Naive thymus-derived CD4-positive, alpha-beta T cell (primary cell): ENCODE results near the gene LCE3E. TPM values are rescaled to one million over a fixed set of nuclear protein-coding genes. Genes with fewer than 3 reads are reported as not detected.
"Not testable (repeated sequence)": the region's sequence is repeated elsewhere in the genome, so short reads cannot be mapped to it uniquely, and the experiment has no call there.

ENCODE experiments used
- ATAC-seq: fragments of 150-1000 bp; cut with Tn5 transposase; 2 replicates; pipeline ENCODE4 v1.10.0; 2021; ENCODE audit warnings: mild to moderate bottlenecking, moderate library complexity
- CTCF ChIA-PET: fragments of 350-600 bp; sonication (Branson Sonifier 250); formaldehyde crosslinking; loops from one replicate; lab custom pipeline; 2021; ENCODE audit warnings: antibody characterized with exemption; lab: Charles Lee
- POLR2A ChIA-PET: fragments of 350-600 bp; sonication (Branson Sonifier 250); formaldehyde crosslinking; loops from one replicate; lab custom pipeline; 2021; ENCODE audit warnings: antibody characterized with exemption, inconsistent platforms; lab: Charles Lee
- DNase-seq, 9 donors: peaks; one replicate each; pipeline versions ENCODE4 v3.0.0 to v3.0.0-alpha.2; 2020 to 2022; ENCODE audit warnings: mixed read lengths in 1 of 9
- H3K27ac ChIP-seq: one replicate; pipeline ENCODE4 v1.7.0; 2013; ENCODE audit warnings: mild to moderate bottlenecking, low read depth, low read length, moderate library complexity
- H3K27me3 ChIP-seq, 2 donors: one replicate each; pipeline ENCODE4 v1.7.0; 2013; ENCODE audit warnings: low read length in 2 of 2, mild to moderate bottlenecking in 2 of 2, moderate library complexity in 2 of 2; ENCODE audit not compliant: control insufficient read depth in 2 of 2, insufficient read depth in 2 of 2
- H3K36me3 ChIP-seq, 3 experiments: 1 replicate in 2 of 3; 2 replicates in 1 of 3; pipeline ENCODE4 v1.7.0; 2013; ENCODE audit warnings: low read length in 3 of 3, mild to moderate bottlenecking in 3 of 3, moderate library complexity in 1 of 3; ENCODE audit not compliant: insufficient read depth in 3 of 3, control insufficient read depth in 2 of 3
- H3K4me1 ChIP-seq, 2 donors: one replicate each; pipeline ENCODE4 v1.7.0; 2013; ENCODE audit warnings: low read length in 2 of 2, mild to moderate bottlenecking in 2 of 2, moderate library complexity in 1 of 2; ENCODE audit not compliant: control insufficient read depth in 2 of 2, insufficient read depth in 2 of 2
- H3K4me3 ChIP-seq: 2 replicates; pipeline ENCODE4 v1.7.0; 2013; ENCODE audit warnings: mild to moderate bottlenecking, low read length
- H3K9me3 ChIP-seq, 3 experiments: 1 replicate in 2 of 3; 2 replicates in 1 of 3; pipeline ENCODE4 v1.7.0; 2013; ENCODE audit warnings: low read length in 3 of 3; ENCODE audit not compliant: control insufficient read depth in 2 of 3
- H3K27ac Mint-ChIP-seq, 9 donors: one replicate each; pipeline ENCODE4 v1.8.0; 2020 to 2022; ENCODE audit warnings: mixed read lengths in 9 of 9, mild to moderate bottlenecking in 8 of 9, moderate library complexity in 5 of 9, inconsistent platforms in 2 of 9
- H3K27me3 Mint-ChIP-seq, 5 donors: one replicate each; pipeline ENCODE4 v1.8.0; 2021 to 2022; ENCODE audit warnings: mixed read lengths in 5 of 5, mild to moderate bottlenecking in 1 of 5
- H3K36me3 Mint-ChIP-seq, 5 donors: one replicate each; pipeline ENCODE4 v1.8.0; 2020 to 2022; ENCODE audit warnings: mixed read lengths in 5 of 5, mild to moderate bottlenecking in 3 of 5, inconsistent platforms in 1 of 5
- H3K4me1 Mint-ChIP-seq, 7 donors: one replicate each; pipeline ENCODE4 v1.8.0; 2020 to 2022; ENCODE audit warnings: mixed read lengths in 7 of 7, mild to moderate bottlenecking in 3 of 7, inconsistent platforms in 1 of 7
- H3K4me3 Mint-ChIP-seq, 10 donors: one replicate each; pipeline ENCODE4 v1.8.0; 2020 to 2022; ENCODE audit warnings: mild to moderate bottlenecking in 10 of 10, mixed read lengths in 10 of 10, moderate library complexity in 6 of 10, inconsistent platforms in 2 of 10
- H3K9me3 Mint-ChIP-seq, 11 donors: one replicate each; pipeline ENCODE4 v1.8.0; 2020 to 2022; ENCODE audit warnings: mixed read lengths in 11 of 11, mild to moderate bottlenecking in 4 of 11, inconsistent platforms in 1 of 11, moderate library complexity in 1 of 11
- intact Hi-C, 2 donors: fragments of 100-400 bp; cut with micrococcal nuclease; formaldehyde crosslinking; loops; one replicate each; pipeline ENCODE4 v1.15.1; 2023
- polyA plus RNA-seq, 2 donors: library from polyadenylated mRNA; unstranded; fragments of 300-500 nt; fragmentation: Illumina TruSeq; gene quantifications; one replicate each; pipeline ENCODE4 v1.2.3, GENCODE V29; 2021
- total RNA-seq, 6 experiments: library from RNA in 5 of 6; stranded (reverse) in 5 of 6; gene quantifications; 1 replicate in 5 of 6; 2 replicates in 1 of 6; pipeline ENCODE4 v1.2.3 and lab custom pipeline; 2021 to 2026

Gene LCE3E
- total and polyA plus RNA-seq, 7 experiments from 2014 or later: not detected

- H3K4me1 Mint-ChIP-seq, ATAC-seq, CTCF ChIA-PET, H3K9me3 Mint-ChIP-seq, H3K27ac ChIP-seq, H3K4me3 ChIP-seq, DNase-seq, H3K27me3 ChIP-seq, intact Hi-C loops, H3K4me1 ChIP-seq, H3K4me3 Mint-ChIP-seq, H3K36me3 Mint-ChIP-seq, POLR2A ChIA-PET, H3K36me3 ChIP-seq, H3K27ac Mint-ChIP-seq, H3K9me3 ChIP-seq: not testable (repeated sequence)
- peaks cover 7 to 40% (median 21%) of the 10 kb centered on the region in 5 donors for H3K27me3 Mint-ChIP-seq
Observed at GRCh38 chr1:152579526-152579925, 12.9 kb upstream of the LCE3E start.

GRCh38 chr1:152577168-152577567 lies 10.6 kb upstream of the LCE3E start:
- Histone ChIP-seq H3K36me3 (no peaks in the 10 kb centered on the region), H3K27ac (no peak overlapping the region), H3K27me3 (peaks cover 0 to 3% of the 10 kb centered on the region in 2 donors), H3K4me3 (no peak overlapping the region), H3K4me1 (no peaks in the 10 kb centered on the region), H3K9me3 (no peaks in the 10 kb centered on the region)
- Mint-ChIP-seq H3K36me3 (no peaks in the 10 kb centered on the region), H3K27ac (no peak overlapping the region), H3K4me1 (peaks cover 0 to 5% (median 0%) of the 10 kb centered on the region in 7 donors), H3K9me3 (peaks cover 0 to 4% (median 0%) of the 10 kb centered on the region in 11 donors), H3K4me3 (no peak overlapping the region), H3K27me3 (peaks cover 11 to 47% (median 39%) of the 10 kb centered on the region in 5 donors)
- ATAC-seq: no peak
- ChIA-PET POLR2A (no interaction called here), CTCF (no interaction called here)
- intact Hi-C loops: no loop called here
- no peak for DNase-seq

- H3K27me3 Mint-ChIP-seq: peaks cover 3 to 23% (median 13%) of the 10 kb centered on the region in 5 donors
- H3K9me3 Mint-ChIP-seq: peaks cover 0 to 25% (median 7%) of the 10 kb centered on the region in 11 donors
- no peak for ATAC-seq
- Histone ChIP-seq H3K27ac (no peak overlapping the region), H3K27me3 (no peaks in the 10 kb centered on the region), H3K36me3 (no peaks in the 10 kb centered on the region), H3K4me1 (no peaks in the 10 kb centered on the region), H3K9me3 (peaks cover 0 to 6% (median 0%) of the 10 kb centered on the region in 3 experiments), H3K4me3 (no peak overlapping the region)
- ChIA-PET CTCF (no interaction called here), POLR2A (no interaction called here)
- DNase-seq: no peak
- H3K27ac Mint-ChIP-seq: no peak overlapping the region
- intact Hi-C loops: no loop called here
- no peaks in the 10 kb centered on the region for H3K4me1 Mint-ChIP-seq
- H3K4me3 Mint-ChIP-seq: no peak overlapping the region
- H3K36me3 Mint-ChIP-seq: no peaks in the 10 kb centered on the region
Observed at GRCh38 chr1:152565535-152566215, 905 bp downstream of the LCE3E start.

- Histone ChIP-seq H3K4me1 (no peaks in the 10 kb centered on the region), H3K36me3 (no peaks in the 10 kb centered on the region), H3K27ac (no peak overlapping the region), H3K4me3 (no peak overlapping the region), H3K9me3 (peaks cover 0 to 5% (median 0%) of the 10 kb centered on the region in 3 experiments), H3K27me3 (no peaks in the 10 kb centered on the region)
- H3K9me3 Mint-ChIP-seq: peaks cover 0 to 22% (median 7%) of the 10 kb centered on the region in 11 donors
- intact Hi-C loops: no loop called here
- peaks cover 3 to 23% (median 10%) of the 10 kb centered on the region in 5 donors for H3K27me3 Mint-ChIP-seq
- no peak overlapping the region for H3K4me3 Mint-ChIP-seq
- H3K36me3 Mint-ChIP-seq: no peaks in the 10 kb centered on the region
- H3K27ac Mint-ChIP-seq: no peak overlapping the region
- ChIA-PET CTCF (no interaction called here), POLR2A (no interaction called here)
- no peaks in the 10 kb centered on the region for H3K4me1 Mint-ChIP-seq
- no peak for DNase-seq
- ATAC-seq: no peak
Observed at GRCh38 chr1:152565115-152565514, 1.5 kb downstream of the LCE3E start.

GRCh38 chr1:152548358-152548757 lies 18.2 kb downstream of the LCE3E start:
- H3K4me1 ChIP-seq, ATAC-seq, CTCF ChIA-PET, POLR2A ChIA-PET, H3K36me3 ChIP-seq, H3K4me3 ChIP-seq, H3K27ac ChIP-seq, H3K27ac Mint-ChIP-seq, DNase-seq, H3K9me3 ChIP-seq, H3K4me3 Mint-ChIP-seq, H3K4me1 Mint-ChIP-seq, H3K36me3 Mint-ChIP-seq, H3K27me3 ChIP-seq, intact Hi-C loops: not testable (repeated sequence)
- Mint-ChIP-seq H3K27me3 (peaks cover 3 to 26% (median 19%) of the 10 kb centered on the region in 5 donors), H3K9me3 (peaks cover 0 to 13% (median 3%) of the 10 kb centered on the region in 11 donors)

- Mint-ChIP-seq H3K9me3 (peaks cover 0 to 7% (median 2%) of the 10 kb centered on the region in 11 donors), H3K27ac (no peak overlapping the region), H3K4me3 (no peak overlapping the region), H3K27me3 (peaks cover 0 to 34% (median 17%) of the 10 kb centered on the region in 5 donors), H3K4me1 (no peaks in the 10 kb centered on the region), H3K36me3 (no peaks in the 10 kb centered on the region)
- Histone ChIP-seq H3K27me3 (no peaks in the 10 kb centered on the region), H3K4me3 (no peak overlapping the region), H3K9me3 (no peaks in the 10 kb centered on the region), H3K4me1 (no peaks in the 10 kb centered on the region), H3K36me3 (no peaks in the 10 kb centered on the region), H3K27ac (no peak overlapping the region)
- POLR2A ChIA-PET: no interaction called here
- no peak for ATAC-seq
- intact Hi-C loops: no loop called here
- CTCF ChIA-PET: no interaction called here
- DNase-seq: no peak
Observed at GRCh38 chr1:152546704-152547103, 19.9 kb downstream of the LCE3E start.

- no peak for ATAC-seq
- DNase-seq: no peak
- Mint-ChIP-seq H3K4me1 (peaks cover 0 to 1% (median 0%) of the 10 kb centered on the region in 7 donors), H3K36me3 (no peaks in the 10 kb centered on the region), H3K9me3 (peaks cover 0 to 7% (median 2%) of the 10 kb centered on the region in 11 donors), H3K4me3 (no peak overlapping the region), H3K27ac (no peak overlapping the region), H3K27me3 (peaks cover 0 to 49% (median 30%) of the 10 kb centered on the region in 5 donors)
- ChIA-PET POLR2A (no interaction called here), CTCF (no interaction called here)
- no peaks in the 10 kb centered on the region for H3K27me3 ChIP-seq
- H3K36me3 ChIP-seq: no peaks in the 10 kb centered on the region
- H3K4me1 ChIP-seq: no peaks in the 10 kb centered on the region
- H3K4me3 ChIP-seq: no peak overlapping the region
- intact Hi-C loops: no loop called here
- H3K9me3 ChIP-seq: no peaks in the 10 kb centered on the region
- H3K27ac ChIP-seq: no peak overlapping the region
Observed at GRCh38 chr1:152543820-152544219, 22.8 kb downstream of the LCE3E start.
